SK-N-SH treated with all-trans-retinoic acid at 6 μM for 48 hours (cell line): ENCODE results near the gene MFSD6.

Experiments
- ISL1 ChIP-seq: fragments of 250-450 bp; sonication (Bioruptor Pico); IDR thresholded peaks from 2 replicates; pipeline ENCODE4 v2.1.2; 2022; ENCODE audit warnings: mild to moderate bottlenecking, moderate library complexity
- OSR1 ChIP-seq: fragments of 250-450 bp; sonication (Bioruptor Pico); IDR thresholded peaks from 2 replicates; pipeline ENCODE4 v1.8.0; 2022; ENCODE audit warnings: moderate library complexity, mild to moderate bottlenecking, inconsistent platforms
- PPARA ChIP-seq: fragments of 250-450 bp; sonication (Bioruptor Pico); IDR thresholded peaks from 2 replicates; pipeline ENCODE4 v1.5.0; 2020; ENCODE audit warnings: mild to moderate bottlenecking, borderline replicate concordance
- RARB ChIP-seq: fragments of 250-450 bp; sonication (Bioruptor Pico); IDR thresholded peaks from 2 replicates; pipeline ENCODE4 v1.8.0; 2021; ENCODE audit warnings: mild to moderate bottlenecking, moderate library complexity
- SNAI2 ChIP-seq: fragments of 250-450 bp; sonication (Bioruptor Pico); IDR thresholded peaks from 2 replicates; pipeline ENCODE4 v1.5.0; 2020; ENCODE audit warnings: mild to moderate bottlenecking, moderate library complexity
- TCF4 ChIP-seq: fragments of 250-450 bp; sonication (Bioruptor Pico); IDR thresholded peaks from 2 replicates; pipeline ENCODE4 v1.8.0; 2021; ENCODE audit warnings: mild to moderate bottlenecking, moderate library complexity, borderline replicate concordance
- ZFP30 ChIP-seq: fragments of 450-650 bp; formaldehyde crosslinking; IDR thresholded peaks from 2 replicates; pipeline ENCODE4 v1.5.0; 2022; ENCODE audit warnings: mild to moderate bottlenecking, moderate library complexity
- ZNF8 ChIP-seq: fragments of 450-650 bp; formaldehyde crosslinking; IDR thresholded peaks from 2 replicates; pipeline ENCODE4 v1.5.0; 2020; ENCODE audit warnings: mild to moderate bottlenecking, moderate library complexity
- TF ChIP-seq, protein P1 (sequence below): fragments of 250-450 bp; sonication (Bioruptor Pico); IDR thresholded peaks from 2 replicates; pipeline ENCODE4 v1.5.0; 2020; ENCODE audit warnings: mild to moderate bottlenecking, moderate library complexity
- TF ChIP-seq, protein P2 (sequence below): fragments of 250-450 bp; sonication (Bioruptor Pico); IDR thresholded peaks from 2 replicates; pipeline ENCODE4 v1.8.0; 2021; ENCODE audit warnings: low read depth, mild to moderate bottlenecking, moderate library complexity, borderline replicate concordance
- TF ChIP-seq, protein P3 (sequence below): fragments of 250-450 bp; sonication (Bioruptor Pico); IDR thresholded peaks from 2 replicates; pipeline ENCODE4 v1.8.0; 2020; ENCODE audit warnings: mild to moderate bottlenecking, moderate library complexity, borderline replicate concordance
- TF ChIP-seq, protein P4 (sequence below): fragments of 250-450 bp; sonication (Bioruptor Pico); IDR thresholded peaks from 2 replicates; pipeline ENCODE4 v1.5.1; 2021; ENCODE audit warnings: mild to moderate bottlenecking, moderate library complexity

DNA sequence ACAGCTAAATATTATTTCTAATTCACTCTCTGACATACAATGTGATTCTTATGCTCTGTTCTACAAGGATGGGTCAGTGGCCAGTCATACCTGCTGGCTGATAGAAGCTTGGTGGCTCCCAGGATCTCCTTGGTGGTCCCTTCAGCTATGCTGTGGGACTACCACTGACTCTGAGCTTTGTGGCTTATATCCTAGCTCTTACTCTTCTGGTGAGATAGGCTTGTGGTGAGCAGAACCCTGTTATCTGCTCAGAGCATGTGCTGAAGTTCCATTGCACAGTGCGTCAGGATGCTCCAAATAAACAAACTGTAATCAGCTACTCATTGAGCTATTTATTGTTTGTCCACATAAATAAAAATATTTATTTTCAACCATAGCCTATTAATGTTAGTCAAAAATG is 51.7 kb downstream of the MFSD6 start:
- TF ChIP-seq ZFP30: no peak
- TF ChIP-seq, protein P1, sequence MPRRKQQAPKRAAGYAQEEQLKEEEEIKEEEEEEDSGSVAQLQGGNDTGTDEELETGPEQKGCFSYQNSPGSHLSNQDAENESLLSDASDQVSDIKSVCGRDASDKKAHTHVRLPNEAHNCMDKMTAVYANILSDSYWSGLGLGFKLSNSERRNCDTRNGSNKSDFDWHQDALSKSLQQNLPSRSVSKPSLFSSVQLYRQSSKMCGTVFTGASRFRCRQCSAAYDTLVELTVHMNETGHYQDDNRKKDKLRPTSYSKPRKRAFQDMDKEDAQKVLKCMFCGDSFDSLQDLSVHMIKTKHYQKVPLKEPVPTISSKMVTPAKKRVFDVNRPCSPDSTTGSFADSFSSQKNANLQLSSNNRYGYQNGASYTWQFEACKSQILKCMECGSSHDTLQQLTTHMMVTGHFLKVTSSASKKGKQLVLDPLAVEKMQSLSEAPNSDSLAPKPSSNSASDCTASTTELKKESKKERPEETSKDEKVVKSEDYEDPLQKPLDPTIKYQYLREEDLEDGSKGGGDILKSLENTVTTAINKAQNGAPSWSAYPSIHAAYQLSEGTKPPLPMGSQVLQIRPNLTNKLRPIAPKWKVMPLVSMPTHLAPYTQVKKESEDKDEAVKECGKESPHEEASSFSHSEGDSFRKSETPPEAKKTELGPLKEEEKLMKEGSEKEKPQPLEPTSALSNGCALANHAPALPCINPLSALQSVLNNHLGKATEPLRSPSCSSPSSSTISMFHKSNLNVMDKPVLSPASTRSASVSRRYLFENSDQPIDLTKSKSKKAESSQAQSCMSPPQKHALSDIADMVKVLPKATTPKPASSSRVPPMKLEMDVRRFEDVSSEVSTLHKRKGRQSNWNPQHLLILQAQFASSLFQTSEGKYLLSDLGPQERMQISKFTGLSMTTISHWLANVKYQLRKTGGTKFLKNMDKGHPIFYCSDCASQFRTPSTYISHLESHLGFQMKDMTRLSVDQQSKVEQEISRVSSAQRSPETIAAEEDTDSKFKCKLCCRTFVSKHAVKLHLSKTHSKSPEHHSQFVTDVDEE: no peak
- TF ChIP-seq, protein P2, sequence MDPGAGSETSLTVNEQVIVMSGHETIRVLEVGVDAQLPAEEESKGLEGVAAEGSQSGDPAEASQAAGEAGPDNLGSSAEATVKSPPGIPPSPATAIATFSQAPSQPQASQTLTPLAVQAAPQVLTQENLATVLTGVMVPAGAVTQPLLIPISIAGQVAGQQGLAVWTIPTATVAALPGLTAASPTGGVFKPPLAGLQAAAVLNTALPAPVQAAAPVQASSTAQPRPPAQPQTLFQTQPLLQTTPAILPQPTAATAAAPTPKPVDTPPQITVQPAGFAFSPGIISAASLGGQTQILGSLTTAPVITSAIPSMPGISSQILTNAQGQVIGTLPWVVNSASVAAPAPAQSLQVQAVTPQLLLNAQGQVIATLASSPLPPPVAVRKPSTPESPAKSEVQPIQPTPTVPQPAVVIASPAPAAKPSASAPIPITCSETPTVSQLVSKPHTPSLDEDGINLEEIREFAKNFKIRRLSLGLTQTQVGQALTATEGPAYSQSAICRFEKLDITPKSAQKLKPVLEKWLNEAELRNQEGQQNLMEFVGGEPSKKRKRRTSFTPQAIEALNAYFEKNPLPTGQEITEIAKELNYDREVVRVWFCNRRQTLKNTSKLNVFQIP (CRISPR knock-in tag): no peak
- TF ChIP-seq TCF4: no peak
- TF ChIP-seq, protein P3, sequence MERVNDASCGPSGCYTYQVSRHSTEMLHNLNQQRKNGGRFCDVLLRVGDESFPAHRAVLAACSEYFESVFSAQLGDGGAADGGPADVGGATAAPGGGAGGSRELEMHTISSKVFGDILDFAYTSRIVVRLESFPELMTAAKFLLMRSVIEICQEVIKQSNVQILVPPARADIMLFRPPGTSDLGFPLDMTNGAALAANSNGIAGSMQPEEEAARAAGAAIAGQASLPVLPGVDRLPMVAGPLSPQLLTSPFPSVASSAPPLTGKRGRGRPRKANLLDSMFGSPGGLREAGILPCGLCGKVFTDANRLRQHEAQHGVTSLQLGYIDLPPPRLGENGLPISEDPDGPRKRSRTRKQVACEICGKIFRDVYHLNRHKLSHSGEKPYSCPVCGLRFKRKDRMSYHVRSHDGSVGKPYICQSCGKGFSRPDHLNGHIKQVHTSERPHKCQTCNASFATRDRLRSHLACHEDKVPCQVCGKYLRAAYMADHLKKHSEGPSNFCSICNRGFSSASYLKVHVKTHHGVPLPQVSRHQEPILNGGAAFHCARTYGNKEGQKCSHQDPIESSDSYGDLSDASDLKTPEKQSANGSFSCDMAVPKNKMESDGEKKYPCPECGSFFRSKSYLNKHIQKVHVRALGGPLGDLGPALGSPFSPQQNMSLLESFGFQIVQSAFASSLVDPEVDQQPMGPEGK: no peak
- TF ChIP-seq RARB (CRISPR knock-in tag): no peak
- no peak for TF ChIP-seq ISL1 (CRISPR knock-in tag)
- TF ChIP-seq OSR1 (CRISPR knock-in tag): no peak
- TF ChIP-seq SNAI2: no peak
- no peak for TF ChIP-seq PPARA (CRISPR knock-in tag)
- TF ChIP-seq, protein P4, sequence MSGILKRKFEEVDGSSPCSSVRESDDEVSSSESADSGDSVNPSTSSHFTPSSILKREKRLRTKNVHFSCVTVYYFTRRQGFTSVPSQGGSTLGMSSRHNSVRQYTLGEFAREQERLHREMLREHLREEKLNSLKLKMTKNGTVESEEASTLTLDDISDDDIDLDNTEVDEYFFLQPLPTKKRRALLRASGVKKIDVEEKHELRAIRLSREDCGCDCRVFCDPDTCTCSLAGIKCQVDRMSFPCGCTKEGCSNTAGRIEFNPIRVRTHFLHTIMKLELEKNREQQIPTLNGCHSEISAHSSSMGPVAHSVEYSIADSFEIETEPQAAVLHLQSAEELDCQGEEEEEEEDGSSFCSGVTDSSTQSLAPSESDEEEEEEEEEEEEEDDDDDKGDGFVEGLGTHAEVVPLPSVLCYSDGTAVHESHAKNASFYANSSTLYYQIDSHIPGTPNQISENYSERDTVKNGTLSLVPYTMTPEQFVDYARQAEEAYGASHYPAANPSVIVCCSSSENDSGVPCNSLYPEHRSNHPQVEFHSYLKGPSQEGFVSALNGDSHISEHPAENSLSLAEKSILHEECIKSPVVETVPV: no peak
- TF ChIP-seq ZNF8: no peak
